ENCODE measurements around the gene MVK.

Gene MVK

DNA sequence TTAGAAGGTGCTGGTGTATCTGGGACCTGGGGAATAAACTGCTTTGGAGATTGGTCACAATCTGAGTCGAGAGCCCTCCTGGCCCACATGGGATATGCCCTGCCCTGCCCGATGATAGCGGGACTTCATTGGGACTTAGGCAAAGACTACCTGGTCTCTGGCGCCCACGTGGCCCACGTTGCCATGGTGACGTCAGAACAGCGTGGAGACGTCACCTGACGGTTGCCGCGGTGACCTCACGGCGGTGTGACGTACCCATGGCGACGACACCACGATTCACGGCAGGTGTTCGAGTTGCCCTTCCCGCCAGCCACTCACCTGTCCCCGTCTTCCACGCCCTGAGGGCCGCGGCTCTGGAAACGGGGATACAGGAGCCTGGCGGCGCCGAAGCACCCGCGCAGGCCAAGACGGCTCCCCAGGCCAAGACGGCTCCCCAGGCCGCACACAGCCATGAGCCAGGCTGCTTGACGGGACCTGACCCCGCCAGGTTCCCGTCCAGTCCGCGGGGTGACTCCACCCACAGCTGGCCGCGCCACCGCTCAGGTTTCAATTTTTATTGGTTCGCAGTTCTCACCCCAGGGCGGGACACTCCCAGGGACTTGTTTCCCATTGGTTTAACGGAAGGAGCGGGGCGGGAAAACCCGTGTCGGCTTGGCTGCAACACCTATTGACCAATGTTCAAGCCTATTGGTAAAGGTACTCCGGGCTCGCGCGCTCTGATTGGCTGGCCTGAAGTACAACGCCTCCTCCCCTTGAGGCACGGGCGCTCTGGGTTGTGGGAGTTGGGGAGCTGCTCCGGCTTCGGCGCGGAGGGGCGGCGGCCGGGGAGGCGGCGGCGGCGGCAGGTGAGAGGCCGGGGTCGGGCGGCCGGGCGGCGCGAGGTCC is at the start of gene MVK, which contains the start of gene MMAB:
MVK (plus strand) TSS at position 766 of the 885 bp plus-strand sequence. CDS start 1,029 bp downstream, outside the sequence.
MMAB (minus strand) TSS at position 476 of the 885 bp plus-strand sequence; CDS start at position 452, 24 bp downstream.
- H3K4me3 ChIP-seq (ENCODE audit: low read depth, low read length): peak within 1 kb of the TSS; percentile 74
- TF ChIP-seq, protein P1, sequence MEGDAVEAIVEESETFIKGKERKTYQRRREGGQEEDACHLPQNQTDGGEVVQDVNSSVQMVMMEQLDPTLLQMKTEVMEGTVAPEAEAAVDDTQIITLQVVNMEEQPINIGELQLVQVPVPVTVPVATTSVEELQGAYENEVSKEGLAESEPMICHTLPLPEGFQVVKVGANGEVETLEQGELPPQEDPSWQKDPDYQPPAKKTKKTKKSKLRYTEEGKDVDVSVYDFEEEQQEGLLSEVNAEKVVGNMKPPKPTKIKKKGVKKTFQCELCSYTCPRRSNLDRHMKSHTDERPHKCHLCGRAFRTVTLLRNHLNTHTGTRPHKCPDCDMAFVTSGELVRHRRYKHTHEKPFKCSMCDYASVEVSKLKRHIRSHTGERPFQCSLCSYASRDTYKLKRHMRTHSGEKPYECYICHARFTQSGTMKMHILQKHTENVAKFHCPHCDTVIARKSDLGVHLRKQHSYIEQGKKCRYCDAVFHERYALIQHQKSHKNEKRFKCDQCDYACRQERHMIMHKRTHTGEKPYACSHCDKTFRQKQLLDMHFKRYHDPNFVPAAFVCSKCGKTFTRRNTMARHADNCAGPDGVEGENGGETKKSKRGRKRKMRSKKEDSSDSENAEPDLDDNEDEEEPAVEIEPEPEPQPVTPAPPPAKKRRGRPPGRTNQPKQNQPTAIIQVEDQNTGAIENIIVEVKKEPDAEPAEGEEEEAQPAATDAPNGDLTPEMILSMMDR (IDR thresholded peaks at IDR 0.05; ENCODE audit: borderline replicate concordance, insufficient read depth, low read depth, low read length): no peak

DNA sequence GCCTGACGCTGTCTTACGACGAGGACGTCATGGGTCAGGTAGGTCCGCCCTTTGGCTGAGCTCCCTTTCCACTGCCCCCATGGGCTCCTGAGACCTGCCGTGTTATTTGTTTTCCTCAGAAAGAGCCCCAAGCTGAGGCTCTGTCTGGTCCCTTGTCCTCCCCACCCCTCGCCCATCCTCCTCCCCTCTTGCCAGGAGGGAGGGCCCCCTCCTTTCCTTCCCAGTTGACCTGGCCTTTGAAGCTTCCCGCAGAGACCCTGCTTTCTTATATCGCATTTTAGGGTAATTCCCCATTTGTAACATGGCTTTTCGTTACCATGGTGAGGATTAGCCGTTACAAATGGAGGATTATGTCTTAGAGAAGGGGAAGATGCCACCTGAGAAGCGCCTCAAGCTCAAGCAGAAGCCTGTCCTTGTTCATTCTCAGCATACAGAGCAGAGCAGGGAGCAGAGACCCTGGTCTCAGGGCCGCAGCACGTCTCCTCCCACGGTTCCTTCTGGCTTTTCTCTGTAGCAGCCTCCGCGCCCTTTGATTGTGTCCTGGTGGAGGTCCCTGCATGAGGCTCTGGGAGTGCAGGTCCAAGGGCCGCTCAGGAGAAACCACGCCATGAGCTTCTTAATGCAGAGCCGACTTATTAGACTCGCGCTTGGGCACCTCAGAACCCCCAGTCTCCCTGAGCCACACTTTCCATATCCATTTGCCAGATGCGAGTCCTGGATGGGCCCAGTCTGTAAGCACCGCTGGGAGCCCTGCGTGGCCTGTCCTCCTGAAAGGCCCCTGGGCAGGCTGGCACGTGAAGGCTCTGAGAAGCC is 48.9 kb upstream of the MVK start:
- TF ChIP-seq, protein P1 (IDR thresholded peaks at IDR 0.05; ENCODE audit: borderline replicate concordance, insufficient read depth, low read depth, low read length): no peak
- H3K4me3 ChIP-seq (ENCODE audit: low read depth, low read length): no peak overlapping the region

DNA sequence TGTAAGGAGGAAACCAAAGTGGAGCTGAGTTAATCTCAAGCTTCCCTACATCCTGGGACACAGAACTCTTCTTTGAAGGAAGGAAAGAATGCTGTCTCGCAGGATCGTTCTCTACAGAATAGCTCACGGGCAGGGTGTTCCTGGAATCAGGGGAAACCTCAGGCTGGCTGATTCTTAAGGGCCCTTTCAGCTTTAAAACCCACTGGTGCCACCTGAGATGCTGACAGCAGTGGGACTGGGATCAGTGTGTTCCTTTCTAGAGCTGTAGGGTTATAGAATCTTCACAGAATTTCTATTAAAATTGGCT is 48.4 kb upstream of the MVK start:
- no peak overlapping the region for H3K4me3 ChIP-seq (ENCODE audit: low read depth, low read length)
- TF ChIP-seq, protein P1 (IDR thresholded peaks at IDR 0.05; ENCODE audit: borderline replicate concordance, insufficient read depth, low read depth, low read length): no peak

DNA sequence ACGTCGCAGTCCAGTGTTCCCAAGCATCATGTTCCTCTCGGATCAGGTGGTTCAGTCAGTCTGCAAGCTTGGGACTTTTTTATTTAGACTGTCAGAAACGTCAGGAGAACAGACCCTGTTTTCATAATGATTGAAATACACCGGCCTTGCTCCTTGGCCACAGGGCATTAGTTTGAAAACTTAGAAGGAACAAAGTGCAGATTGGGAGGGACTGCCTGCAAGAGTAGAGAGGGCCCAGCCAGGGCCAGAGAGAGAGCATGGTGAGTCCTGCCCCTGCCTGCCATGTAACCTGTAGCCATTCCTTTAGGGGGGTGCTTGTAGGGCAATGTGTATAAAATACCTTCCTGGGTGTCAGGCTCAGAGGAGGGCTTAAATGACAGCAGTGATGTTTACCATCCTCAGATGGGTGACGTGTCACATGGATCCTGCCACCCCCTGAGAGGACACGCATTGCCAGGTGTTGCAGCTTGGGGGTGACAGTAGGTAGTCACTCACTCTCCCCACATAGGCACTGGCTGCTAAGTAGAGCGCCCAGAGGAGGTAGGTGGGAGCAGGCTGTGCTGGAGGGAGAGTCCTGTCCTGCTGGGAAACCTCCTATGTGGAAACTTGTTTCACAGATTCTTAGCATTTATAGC is 46.0 kb upstream of the MVK start:
- H3K4me3 ChIP-seq (ENCODE audit: low read depth, low read length): no peak overlapping the region
- TF ChIP-seq, protein P1 (IDR thresholded peaks at IDR 0.05; ENCODE audit: borderline replicate concordance, insufficient read depth, low read depth, low read length): no peak

DNA sequence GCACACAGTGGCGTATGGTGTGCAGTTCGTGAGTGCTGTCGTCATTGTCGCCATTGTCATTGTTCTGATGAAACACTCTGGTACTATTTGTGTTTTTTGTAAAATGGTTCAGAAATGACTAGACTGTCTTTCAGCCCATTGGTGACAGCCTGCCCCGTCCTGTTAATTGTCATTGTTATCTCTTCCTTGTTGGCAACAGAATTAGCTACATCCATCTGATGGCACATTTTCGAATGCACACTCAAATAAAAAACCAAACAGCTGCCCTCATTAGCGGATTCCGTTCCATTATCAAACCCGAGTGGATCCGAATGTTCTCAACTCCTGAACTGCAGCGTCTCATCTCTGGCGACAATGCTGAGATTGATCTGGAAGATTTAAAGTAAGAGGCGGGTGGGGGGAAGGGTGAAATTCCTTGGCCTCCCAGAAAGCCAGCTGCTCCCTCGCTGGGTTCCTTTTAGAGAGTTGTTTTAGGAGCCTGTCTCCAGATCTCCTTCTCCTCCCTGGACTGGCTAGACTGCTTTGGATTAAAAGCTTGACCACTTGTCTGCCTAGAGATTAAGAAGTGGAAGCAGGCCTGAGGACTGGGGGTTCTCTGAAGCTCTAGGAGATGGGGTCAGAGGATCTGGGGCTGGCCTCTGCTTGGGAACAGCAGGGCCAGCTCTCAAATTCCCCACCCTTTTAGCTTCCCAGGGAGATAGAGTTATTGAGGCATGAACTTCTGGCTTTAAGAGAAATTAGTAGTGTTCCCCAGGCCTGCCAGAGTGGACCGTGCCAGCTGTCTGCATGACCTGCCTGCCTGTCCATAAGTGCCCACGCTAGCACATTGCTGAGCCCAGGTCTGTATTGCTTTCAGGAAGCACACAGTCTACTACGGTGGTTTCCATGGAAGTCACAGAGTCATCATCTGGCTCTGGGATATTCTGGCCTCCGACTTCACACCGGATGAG is 43.6 kb upstream of the MVK start:
- TF ChIP-seq, protein P1 (IDR thresholded peaks at IDR 0.05; ENCODE audit: borderline replicate concordance, insufficient read depth, low read depth, low read length): no peak
- no peak overlapping the region for H3K4me3 ChIP-seq (ENCODE audit: low read depth, low read length)

DNA sequence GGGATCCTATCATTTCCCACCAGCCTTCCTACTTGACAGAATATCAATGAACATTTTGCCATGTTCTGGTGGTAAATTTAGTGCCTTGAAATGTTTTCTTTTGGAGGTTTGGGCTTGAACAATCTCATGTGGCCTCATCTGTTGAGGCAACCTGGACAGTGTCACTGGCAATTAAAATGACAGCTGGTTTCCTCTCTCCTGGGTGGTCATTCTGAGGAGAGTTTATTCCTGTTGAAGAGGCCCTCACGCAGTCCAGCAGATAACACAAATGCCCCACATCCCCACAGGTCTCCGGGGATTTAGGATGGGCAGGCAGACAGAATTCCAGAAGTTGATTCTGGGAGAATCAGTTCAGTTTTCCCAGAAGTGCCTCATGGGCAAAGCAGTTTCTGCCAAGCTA is 42.2 kb upstream of the MVK start:
- no peak overlapping the region for H3K4me3 ChIP-seq (ENCODE audit: low read depth, low read length)
- TF ChIP-seq, protein P1 (IDR thresholded peaks at IDR 0.05; ENCODE audit: borderline replicate concordance, insufficient read depth, low read depth, low read length): no peak

Data from GM12875 (cell line).